HG03039 (cell line): Measurements from ENCODE around the gene MAPK8.

Experiments used
- ATAC-seq: cut with Tn5 transposase; IDR thresholded peaks from one replicate; pipeline ENCODE4 v1.9.1; 2021; ENCODE audit warnings: mild to moderate bottlenecking, moderate library complexity; ENCODE audit not compliant: unreplicated experiment

MAPK8 gene

GRCh38 chr10:48472501-48473069 lies 166.1 kb downstream of the MAPK8 start:
- no peak for ATAC-seq

- ATAC-seq = no peak
These were observed 167.2 kb downstream of the MAPK8 start for GRCh38 chr10:48473704-48474103.

GRCh38 chr10:48474765-48475365 lies 168.4 kb downstream of the MAPK8 start:
- no peak for ATAC-seq

- ATAC-seq = no peak
These were observed 169.4 kb downstream of the MAPK8 start for GRCh38 chr10:48475943-48476278.

GRCh38 chr10:48476279-48476982 lies 170.0 kb downstream of the MAPK8 start:
- ATAC-seq = no peak

- no peak for ATAC-seq
These were observed 170.7 kb downstream of the MAPK8 start for GRCh38 chr10:48477141-48477540.

GRCh38 chr10:48477616-48478015 lies 171.1 kb downstream of the MAPK8 start:
- ATAC-seq = no peak

GRCh38 chr10:48478469-48478868 lies 172.0 kb downstream of the MAPK8 start:
- no peak for ATAC-seq

- no peak for ATAC-seq
These were observed 172.7 kb downstream of the MAPK8 start for GRCh38 chr10:48478980-48479811.

GRCh38 chr10:48480397-48481374 lies 174.2 kb downstream of the MAPK8 start:
- ATAC-seq = no peak

- ATAC-seq = no peak
These were observed 174.9 kb downstream of the MAPK8 start for GRCh38 chr10:48481385-48481784.

GRCh38 chr10:48482207-48482606 lies 175.7 kb downstream of the MAPK8 start:
- no peak for ATAC-seq

GRCh38 chr10:48484911-48485310 lies 178.4 kb downstream of the MAPK8 start:
- ATAC-seq = no peak

- no peak for ATAC-seq
These were observed 179.2 kb downstream of the MAPK8 start for GRCh38 chr10:48485711-48486110.

GRCh38 chr10:48487244-48487643 lies 180.8 kb downstream of the MAPK8 start:
- ATAC-seq = no peak
